GM18517 (cell line): ENCODE data around the gene FGD1.
A peak's percentile ranks its signal among the peaks of the same experiment; 100 is the strongest.
"Not testable (repeated sequence)": the region's sequence is repeated elsewhere in the genome, so short reads cannot be mapped to it uniquely, and the experiment has no call there.

ENCODE experiments used
- ATAC-seq: cut with Tn5 transposase; IDR thresholded peaks from one replicate; pipeline ENCODE4 v1.9.1; 2021; ENCODE audit warnings: mild to moderate bottlenecking, moderate library complexity; ENCODE audit not compliant: unreplicated experiment

FGD1 gene

GRCh38 chrX:54495814-54496516 is at the start of gene FGD1:
Gene FGD1 (minus strand): TSS chrX:54496234. CDS start chrX:54495432, 802 bp downstream.
- no peak for ATAC-seq

DNA sequence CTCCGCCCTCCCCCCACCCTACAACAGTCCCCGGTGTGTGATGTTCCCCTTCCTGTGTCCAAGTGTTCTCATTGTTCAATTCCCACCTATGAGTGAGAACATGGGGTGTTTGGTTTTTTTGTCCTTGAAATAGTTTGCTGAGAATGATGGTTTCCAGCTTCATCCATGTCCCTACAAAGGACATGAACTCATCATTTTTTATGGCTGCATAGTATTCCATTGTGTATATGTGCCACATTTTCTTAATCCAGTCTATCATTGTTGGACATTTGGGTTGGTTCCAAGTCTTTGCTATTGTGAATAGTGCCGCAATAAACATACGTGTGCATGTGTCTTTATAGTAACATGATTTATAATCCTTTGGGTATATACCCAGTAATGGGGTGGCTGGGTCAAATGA is 46.2 kb upstream of the FGD1 start:
- not testable (repeated sequence) for ATAC-seq

- no peak for ATAC-seq
Measured at GRCh38 chrX:54540289-54540688, 44.3 kb upstream of the FGD1 start.

- ATAC-seq: no peak
Measured at GRCh38 chrX:54534271-54534670, 38.2 kb upstream of the FGD1 start.

GRCh38 chrX:54530357-54530900 is 34.4 kb upstream of the FGD1 start:
- ATAC-seq: peak; percentile 38

GRCh38 chrX:54529552-54530356 is 33.7 kb upstream of the FGD1 start, which contains the start of gene GNL3L:
Gene GNL3L (plus strand): TSS chrX:54530219. CDS start chrX:54532567, 2,348 bp downstream.
- peak; percentile 85 for ATAC-seq

DNA sequence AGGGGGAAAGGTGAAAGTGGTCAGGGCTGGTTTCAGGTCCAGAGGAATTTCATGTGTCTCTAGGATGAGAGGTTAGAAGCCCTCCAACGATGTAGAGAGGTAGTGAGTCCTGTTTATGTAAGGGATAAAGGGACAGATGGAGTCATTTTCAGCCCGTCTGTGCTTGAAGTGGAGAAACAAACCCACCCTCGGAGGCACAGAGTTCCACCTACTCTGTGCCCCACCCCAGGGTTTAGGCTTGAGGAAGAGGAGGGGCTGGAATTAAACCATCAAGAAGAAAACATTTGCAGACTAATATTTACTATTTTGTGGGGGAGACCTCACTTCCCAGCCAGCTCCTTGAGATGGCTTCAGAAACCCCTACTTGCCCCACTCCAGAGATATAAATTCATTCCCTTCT is 33.1 kb upstream of the FGD1 start:
- ATAC-seq: no peak

GRCh38 chrX:54509400-54509799 is 13.4 kb upstream of the FGD1 start:
- no peak for ATAC-seq

GRCh38 chrX:54496936-54497335 is 902 bp upstream of the FGD1 start:
- no peak for ATAC-seq

- ATAC-seq: no peak
Measured at GRCh38 chrX:54496517-54496852, 451 bp upstream of the FGD1 start.

DNA sequence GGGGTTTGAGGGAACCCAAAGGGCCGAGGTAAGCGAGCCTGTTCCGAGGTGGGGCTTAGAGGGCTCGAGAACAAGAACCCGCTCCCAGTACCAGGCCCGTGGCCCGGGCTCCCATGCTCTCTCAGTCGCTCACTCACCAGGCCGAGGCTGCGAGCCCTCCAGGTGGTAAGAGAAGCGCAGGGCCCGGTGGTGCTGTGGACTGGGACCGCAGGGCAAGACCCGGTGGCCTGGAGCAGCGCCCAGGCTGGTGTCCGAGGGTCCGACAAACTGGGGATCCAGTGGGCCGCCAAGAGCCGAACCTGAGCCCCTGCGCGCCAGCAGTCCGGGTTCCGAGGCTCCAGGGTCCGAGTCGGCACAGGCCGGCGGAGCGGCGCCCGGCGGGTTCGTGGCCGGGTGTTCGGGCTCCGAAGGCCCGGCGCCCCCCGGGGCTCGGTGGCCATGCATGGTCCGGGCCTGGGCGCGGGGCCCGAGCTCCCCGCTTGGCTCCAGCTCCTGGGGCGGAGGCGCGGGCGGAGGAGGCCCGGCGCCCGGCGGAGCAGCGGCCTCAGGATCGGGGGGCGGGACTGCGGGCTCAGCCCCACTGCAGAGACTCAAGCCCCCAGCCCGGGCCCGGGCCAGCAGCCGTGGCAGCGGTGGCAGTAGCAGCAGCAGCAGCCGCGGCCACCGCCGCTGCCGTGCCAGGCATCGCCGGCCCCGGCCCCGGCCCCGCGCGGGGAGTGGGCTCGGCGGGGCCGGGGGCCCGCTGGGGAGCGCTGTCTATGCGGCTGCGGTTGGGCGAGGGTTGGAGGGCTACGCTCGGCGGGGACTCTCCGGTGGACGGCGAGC is 833 bp downstream of the FGD1 start:
- ATAC-seq: no peak

DNA sequence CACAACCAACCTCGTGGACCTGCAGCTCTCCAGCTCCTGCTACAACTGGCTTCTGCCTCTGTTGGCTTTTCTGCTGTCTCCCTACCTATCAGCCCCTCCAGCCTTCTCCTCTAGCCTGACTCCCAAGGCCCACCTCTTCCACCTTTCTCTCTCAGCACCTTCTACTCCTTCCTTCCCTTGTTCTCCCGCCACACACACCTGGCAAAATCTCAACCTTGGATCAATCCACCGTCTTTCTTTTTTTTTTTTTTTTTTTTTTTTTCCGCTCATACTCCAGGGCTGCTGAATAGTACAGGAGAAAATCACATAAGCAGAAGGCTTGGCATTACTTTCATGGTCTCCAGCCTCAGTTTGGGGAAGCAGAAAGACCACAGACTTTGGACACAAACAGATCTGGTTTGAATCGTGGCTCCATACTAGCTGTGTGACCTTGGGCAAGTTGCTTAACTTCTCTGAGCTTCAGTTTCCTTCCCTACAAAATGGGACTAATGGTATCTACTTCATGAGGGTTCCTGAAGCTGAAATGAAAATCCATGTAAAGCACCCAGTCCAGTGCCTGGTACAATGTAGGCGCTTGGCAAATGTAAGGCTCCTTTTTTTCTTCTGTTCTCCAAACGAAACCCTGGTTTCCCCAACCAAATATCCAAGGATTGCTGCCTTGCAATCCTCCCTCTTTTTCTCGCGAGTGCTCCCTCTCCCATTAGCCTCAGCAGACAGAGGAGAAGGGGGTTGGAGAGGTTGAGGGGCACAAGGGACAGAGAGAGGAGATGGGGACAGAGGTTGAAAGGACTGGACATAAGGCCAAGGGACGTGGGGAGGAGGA is 1.7 kb downstream of the FGD1 start:
- ATAC-seq: no peak

DNA sequence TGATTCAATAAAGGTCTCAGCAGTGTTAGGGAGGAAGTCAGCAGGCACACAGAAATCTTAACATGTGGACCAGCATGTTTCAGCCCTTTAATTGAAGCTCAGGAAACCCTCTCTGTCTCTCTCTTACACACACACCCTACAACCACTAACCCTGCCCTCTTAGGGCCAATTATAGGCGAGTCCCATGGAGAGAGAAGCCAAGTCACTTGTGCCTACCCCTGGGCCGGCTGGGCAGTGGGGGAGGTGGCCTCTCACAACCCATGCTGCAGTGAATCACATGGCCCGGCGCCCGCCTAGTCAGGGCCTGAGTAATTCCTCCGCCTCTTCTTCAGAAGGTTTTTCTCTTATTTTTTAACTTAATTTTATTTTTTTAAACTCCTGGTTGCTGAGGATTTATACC is 3.7 kb downstream of the FGD1 start:
- no peak for ATAC-seq

DNA sequence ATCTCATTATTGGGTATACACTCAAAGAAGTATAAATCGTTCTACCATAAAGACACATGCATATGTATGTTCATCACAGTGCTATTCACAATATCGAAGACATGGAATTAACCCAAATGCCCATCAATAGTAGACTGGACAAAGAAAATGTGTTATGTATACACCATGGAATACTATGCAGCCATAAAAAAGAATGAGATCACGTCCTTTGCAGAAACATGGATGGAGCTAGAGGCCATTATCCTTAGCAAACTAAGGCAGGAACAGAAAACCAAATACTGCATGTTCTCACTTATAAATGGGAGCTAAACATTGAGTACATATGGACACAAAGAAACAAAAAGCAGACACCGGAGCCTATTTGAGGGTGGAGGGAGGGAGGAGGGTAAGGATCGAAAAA is 6.2 kb downstream of the FGD1 start:
- ATAC-seq: not testable (repeated sequence)

- ATAC-seq: no peak
Measured at GRCh38 chrX:54484666-54485065, 11.4 kb downstream of the FGD1 start.

DNA sequence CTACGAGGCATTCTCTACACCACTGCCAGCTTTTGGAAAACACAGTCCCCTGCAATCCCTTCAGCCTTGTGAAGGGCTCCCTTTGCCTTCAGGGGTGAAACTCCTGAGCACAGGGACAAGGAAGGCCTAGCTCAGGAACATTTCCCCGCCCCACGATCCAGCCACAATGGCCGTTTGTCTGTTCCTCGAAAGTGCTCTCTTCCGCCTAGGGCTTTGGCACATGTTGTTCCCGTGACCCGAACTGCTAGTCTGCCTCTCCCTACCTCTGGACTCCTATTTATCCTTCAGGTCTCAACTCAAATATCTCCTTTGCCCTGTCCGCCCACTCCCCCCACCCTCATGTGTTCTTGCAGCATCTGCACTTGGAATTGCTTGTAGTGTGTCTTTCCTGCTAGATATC is 12.1 kb downstream of the FGD1 start:
- no peak for ATAC-seq

- ATAC-seq: no peak
Measured at GRCh38 chrX:54482839-54483593, 13.0 kb downstream of the FGD1 start.

GRCh38 chrX:54479136-54480111 is 16.6 kb downstream of the FGD1 start:
- ATAC-seq: no peak
